Uterus (tissue), 4 donors: Measurements from ENCODE around the gene MUC2. TPM values are rescaled to one million over a fixed set of nuclear protein-coding genes. Genes with fewer than 3 reads are reported as not detected.

Experiments
- DNase-seq, 2 donors: peaks; one replicate each; pipeline ENCODE4 v3.0.0-alpha.2; 2019 to 2020
- H3K27ac ChIP-seq, 2 donors: fragments of 200-600 bp; sonication (generic); 1 replicate in 1 of 2; 2 replicates in 1 of 2; pipeline ENCODE4 v1.5.1; 2016 to 2018
- H3K27me3 ChIP-seq, 2 donors: fragments of 200-600 bp; sonication (generic); one replicate each; pipeline ENCODE4 v1.5.1; 2018 to 2019; ENCODE audit warnings: control low read depth in 1 of 2
- H3K36me3 ChIP-seq, 2 donors: fragments of 200-600 bp; sonication (generic); one replicate each; pipeline ENCODE4 v1.5.1; 2019; ENCODE audit warnings: control low read depth in 1 of 2
- H3K4me1 ChIP-seq, 2 donors: fragments of 200-600 bp; sonication (generic); one replicate each; pipeline ENCODE4 v1.5.1; 2018 to 2019; ENCODE audit warnings: control low read depth in 1 of 2
- H3K4me3 ChIP-seq, 2 donors: fragments of 200-600 bp; sonication (generic); 1 replicate in 1 of 2; 2 replicates in 1 of 2; pipeline ENCODE4 v1.5.1; 2018 to 2019; ENCODE audit warnings: mild to moderate bottlenecking in 1 of 2
- H3K9me3 ChIP-seq, 2 donors: fragments of 200-600 bp; sonication (generic); one replicate each; pipeline ENCODE4 v1.5.1; 2019; ENCODE audit warnings: control low read depth in 1 of 2
- CTCF ChIP-seq, 4 experiments: fragments of 200-600 bp in 2 of 4; fragments of 450-650 bp in 2 of 4; sonication (generic) in 2 of 4; IDR thresholded peaks; one replicate each; pipeline ENCODE4 v1.5.1; 2016 to 2019; ENCODE audit warnings: antibody characterized with exemption in 4 of 4, mild to moderate bottlenecking in 2 of 4, moderate library complexity in 1 of 4
- POLR2A ChIP-seq, 2 donors: fragments of 450-650 bp; IDR thresholded peaks; one replicate each; pipeline ENCODE4 v1.6.1; 2016; ENCODE audit warnings: antibody characterized with exemption in 2 of 2, mild to moderate bottlenecking in 1 of 2, moderate library complexity in 1 of 2
- intact Hi-C: fragments of 100-400 bp; cut with DNase I; formaldehyde crosslinking; loops from one replicate; pipeline ENCODE4 v1.15.1; 2023; ENCODE audit warnings: low total_unique reads
- total RNA-seq, 4 donors: library from RNA; depleted of rRNA in 3 of 4; stranded (reverse); fragments of >200 nt in 3 of 4; gene quantifications; one replicate each; pipeline versions ENCODE4 v1.1.0 to v1.2.4, GENCODE V29; 2014 to 2023
- donor health status: DM: yes; HTN: yes; CAD: no.

The MUC2 gene
- total RNA-seq, 4 donors from 2014 or later: 0.06 to 1.8 (median 0.26) TPM; not detected in 1

- Histone ChIP-seq H3K27me3 (peaks cover 0 to 9% of the 10 kb centered on the region in 2 donors), H3K36me3 (no peaks in the 10 kb centered on the region), H3K4me1 (no peaks in the 10 kb centered on the region), H3K9me3 (no peaks in the 10 kb centered on the region), H3K4me3 (no peak overlapping the region), H3K27ac (no peak overlapping the region)
- no peak for TF ChIP-seq CTCF (IDR thresholded peaks at IDR 0.05)
- no peak for TF ChIP-seq POLR2A (IDR thresholded peaks at IDR 0.05)
- intact Hi-C loops: no loop called here
- no peak for DNase-seq
Measured at GRCh38 chr11:1037506-1038055, 37.1 kb upstream of the MUC2 start.

GRCh38 chr11:1038361-1038760 is 36.3 kb upstream of the MUC2 start:
- intact Hi-C loops: no loop called here
- peaks cover 0 to 9% of the 10 kb centered on the region in 2 donors for H3K27me3 ChIP-seq
- no peak overlapping the region for H3K27ac ChIP-seq
- no peaks in the 10 kb centered on the region for H3K36me3 ChIP-seq
- H3K4me1 ChIP-seq: no peaks in the 10 kb centered on the region
- no peaks in the 10 kb centered on the region for H3K9me3 ChIP-seq
- TF ChIP-seq POLR2A (IDR thresholded peaks at IDR 0.05): no peak
- H3K4me3 ChIP-seq: no peak overlapping the region
- DNase-seq: no peak

- no peaks in the 10 kb centered on the region for H3K36me3 ChIP-seq
- no peak overlapping the region for H3K4me3 ChIP-seq
- DNase-seq: no peak
- no peaks in the 10 kb centered on the region for H3K4me1 ChIP-seq
- intact Hi-C loops: no loop called here
- no peaks in the 10 kb centered on the region for H3K9me3 ChIP-seq
- no peak overlapping the region for H3K27ac ChIP-seq
- TF ChIP-seq POLR2A (IDR thresholded peaks at IDR 0.05) (no peak), CTCF (IDR thresholded peaks at IDR 0.05) (no peak)
- H3K27me3 ChIP-seq: peaks cover 0 to 9% of the 10 kb centered on the region in 2 donors
Measured at GRCh38 chr11:1038921-1039320, 35.8 kb upstream of the MUC2 start.

- no peaks in the 10 kb centered on the region for H3K9me3 ChIP-seq
- no peak overlapping the region for H3K27ac ChIP-seq
- peaks cover 0 to 9% of the 10 kb centered on the region in 2 donors for H3K27me3 ChIP-seq
- intact Hi-C loops: no loop called here
- no peak overlapping the region for H3K4me3 ChIP-seq
- no peaks in the 10 kb centered on the region for H3K36me3 ChIP-seq
- H3K4me1 ChIP-seq: no peaks in the 10 kb centered on the region
- DNase-seq: no peak
- TF ChIP-seq CTCF (IDR thresholded peaks at IDR 0.05) (no peak), POLR2A (IDR thresholded peaks at IDR 0.05) (no peak)
Measured at GRCh38 chr11:1039481-1040427, 34.9 kb upstream of the MUC2 start.

GRCh38 chr11:1040428-1041148 is 34.1 kb upstream of the MUC2 start:
- DNase-seq: no peak
- H3K4me1 ChIP-seq: no peaks in the 10 kb centered on the region
- no peak overlapping the region for H3K27ac ChIP-seq
- no peaks in the 10 kb centered on the region for H3K36me3 ChIP-seq
- TF ChIP-seq CTCF (IDR thresholded peaks at IDR 0.05): no peak
- TF ChIP-seq POLR2A (IDR thresholded peaks at IDR 0.05): no peak
- H3K4me3 ChIP-seq: no peak overlapping the region
- intact Hi-C loops: no loop called here
- no peaks in the 10 kb centered on the region for H3K9me3 ChIP-seq
- H3K27me3 ChIP-seq: peaks cover 0 to 9% of the 10 kb centered on the region in 2 donors
